Measurements from ENCODE around the gene SLC4A8.

The SLC4A8 gene

DNA sequence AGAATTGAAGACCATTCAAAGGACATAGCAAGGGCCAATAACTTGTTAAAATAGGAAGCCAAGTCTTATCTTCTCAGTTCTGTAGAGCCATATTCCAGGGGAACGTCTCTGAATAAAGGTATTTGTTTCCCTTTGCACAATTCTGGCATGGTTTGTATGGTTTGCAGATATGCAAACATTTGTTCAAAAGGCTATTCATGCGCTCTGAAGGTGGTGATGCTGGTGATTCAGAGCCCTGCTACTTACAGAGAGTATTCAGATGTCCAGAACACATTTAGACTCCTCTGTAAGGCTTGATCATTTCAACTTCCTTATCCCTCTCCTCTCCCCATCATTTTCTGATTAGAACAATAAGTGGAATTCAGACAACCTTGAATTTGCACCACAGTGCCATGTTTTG, 35.9 kb downstream of the SLC4A8 start:
- H3K4me1 ChIP-seq (ENCODE audit: insufficient read depth, low read length), result peaks cover 12% of the 10 kb centered on the region
- peaks cover 3% of the 10 kb centered on the region; the same call in 1 of the 2 replicates for H3K36me3 ChIP-seq (ENCODE audit: insufficient read depth, low read length)
- no peak overlapping the region for H3K9ac ChIP-seq (ENCODE audit: low read depth, low read length)
- no peaks in the 10 kb centered on the region for H3K9me3 ChIP-seq (ENCODE audit: control insufficient read depth, insufficient read depth, low read length)

DNA sequence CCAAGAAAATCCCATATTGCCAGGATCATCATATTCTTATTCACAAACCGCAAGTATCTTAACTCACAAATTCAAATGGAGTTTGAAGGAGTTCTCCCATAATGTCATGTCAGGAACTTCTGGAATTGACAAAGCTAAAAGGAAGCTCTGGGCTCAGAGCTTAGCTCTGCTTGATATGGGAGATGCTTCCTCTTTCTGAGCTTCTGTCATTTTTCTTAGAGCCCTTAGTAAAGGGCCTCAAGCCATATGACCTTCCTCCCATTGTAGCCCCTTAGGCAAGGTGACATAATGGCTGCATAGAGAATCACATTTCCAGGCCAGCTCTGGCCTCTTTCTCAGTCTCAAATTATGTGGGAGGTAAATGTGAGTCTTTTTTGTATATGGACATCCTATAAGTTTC, 40.9 kb downstream of the SLC4A8 start:
- no peaks in the 10 kb centered on the region for H3K4me1 ChIP-seq (ENCODE audit: insufficient read depth, low read length)
- H3K9ac ChIP-seq (ENCODE audit: low read depth, low read length), result no peak overlapping the region
- H3K9me3 ChIP-seq (ENCODE audit: control insufficient read depth, insufficient read depth, low read length), result no peaks in the 10 kb centered on the region
- peaks cover 3% of the 10 kb centered on the region for H3K36me3 ChIP-seq (ENCODE audit: insufficient read depth, low read length)

DNA sequence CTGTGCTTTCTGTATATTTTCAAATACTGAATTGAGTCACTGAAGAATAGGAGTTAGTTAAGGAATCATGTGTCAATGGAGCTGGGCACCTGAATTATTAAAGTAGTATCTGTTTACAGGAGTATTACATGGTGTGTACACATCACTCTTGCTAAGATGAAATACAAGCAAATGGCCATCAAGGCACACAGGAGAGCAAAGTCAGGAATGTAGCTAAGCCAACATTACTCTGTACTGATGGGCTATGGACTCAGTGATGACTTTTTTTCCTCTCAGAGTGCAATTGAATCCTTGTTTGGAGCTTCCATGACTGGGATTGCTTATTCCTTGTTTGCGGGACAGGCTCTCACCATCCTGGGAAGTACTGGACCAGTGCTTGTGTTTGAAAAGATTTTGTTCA, 45.5 kb downstream of the SLC4A8 start:
- Histone ChIP-seq H3K9me3 (ENCODE audit: control insufficient read depth, insufficient read depth, low read length) (no peaks in the 10 kb centered on the region), H3K4me1 (ENCODE audit: insufficient read depth, low read length) (no peaks in the 10 kb centered on the region), H3K9ac (ENCODE audit: low read depth, low read length) (no peak overlapping the region), H3K36me3 (ENCODE audit: insufficient read depth, low read length) (no peaks in the 10 kb centered on the region; the same call in 1 of the 2 replicates)

DNA sequence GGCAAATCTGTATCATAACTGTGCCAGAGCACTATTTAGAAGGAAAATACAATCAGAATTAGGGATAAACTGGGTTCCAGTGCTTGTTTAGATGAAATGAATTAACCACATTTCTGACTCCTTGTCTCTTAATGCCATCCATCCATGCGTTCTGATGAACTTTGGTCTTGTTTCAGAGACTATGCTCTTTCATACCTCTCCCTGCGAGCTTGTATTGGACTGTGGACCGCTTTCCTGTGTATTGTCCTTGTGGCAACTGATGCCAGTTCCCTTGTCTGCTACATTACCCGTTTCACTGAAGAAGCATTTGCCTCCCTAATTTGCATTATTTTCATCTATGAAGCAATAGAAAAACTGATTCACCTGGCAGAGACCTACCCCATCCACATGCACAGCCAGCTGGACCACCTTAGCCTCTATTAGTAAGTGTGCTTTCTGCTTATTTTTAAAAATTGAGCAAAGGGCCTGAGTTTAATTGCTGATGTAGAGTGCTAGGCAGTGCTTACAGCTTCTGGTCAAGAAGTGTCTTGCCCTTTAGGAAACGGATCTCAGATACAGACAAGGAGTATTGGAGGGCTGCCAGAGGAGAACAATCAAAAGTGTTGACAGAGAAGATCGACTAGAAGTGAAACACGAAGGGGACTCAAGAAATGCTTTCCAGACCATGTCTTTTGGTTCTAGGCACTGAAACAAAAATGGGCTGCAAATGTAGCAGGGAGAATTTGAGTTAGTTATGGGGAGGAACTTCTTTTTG, 46.7 kb downstream of the SLC4A8 start:
- Histone ChIP-seq H3K4me1 (ENCODE audit: insufficient read depth, low read length) (no peaks in the 10 kb centered on the region), H3K36me3 (ENCODE audit: insufficient read depth, low read length) (no peaks in the 10 kb centered on the region; the same call in 1 of the 2 replicates), H3K9me3 (ENCODE audit: control insufficient read depth, insufficient read depth, low read length) (no peaks in the 10 kb centered on the region), H3K9ac (ENCODE audit: low read depth, low read length) (no peak overlapping the region)

DNA sequence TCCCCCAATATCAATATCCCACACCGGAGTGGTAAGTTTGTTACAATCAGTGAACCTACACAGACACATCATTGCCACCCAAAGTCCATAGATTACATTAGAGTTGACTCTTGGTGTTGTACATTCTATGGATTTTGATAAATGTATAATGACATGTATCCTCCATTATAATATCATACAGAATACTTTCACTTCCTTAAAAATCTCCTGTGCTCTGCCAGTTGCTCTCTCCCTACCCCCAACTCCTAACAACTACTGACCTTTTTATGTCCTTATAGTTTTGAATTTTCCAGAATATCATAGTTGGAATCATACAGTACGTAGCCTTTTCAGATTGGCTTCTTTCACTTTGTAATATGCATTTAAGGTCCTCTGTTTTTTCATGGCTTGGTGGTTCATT, 48.4 kb downstream of the SLC4A8 start:
- Histone ChIP-seq H3K36me3 (ENCODE audit: insufficient read depth, low read length) (no peaks in the 10 kb centered on the region; the same call in 1 of the 2 replicates), H3K9me3 (ENCODE audit: control insufficient read depth, insufficient read depth, low read length) (no peaks in the 10 kb centered on the region), H3K4me1 (ENCODE audit: insufficient read depth, low read length) (no peaks in the 10 kb centered on the region), H3K9ac (ENCODE audit: low read depth, low read length) (no peak overlapping the region)

DNA sequence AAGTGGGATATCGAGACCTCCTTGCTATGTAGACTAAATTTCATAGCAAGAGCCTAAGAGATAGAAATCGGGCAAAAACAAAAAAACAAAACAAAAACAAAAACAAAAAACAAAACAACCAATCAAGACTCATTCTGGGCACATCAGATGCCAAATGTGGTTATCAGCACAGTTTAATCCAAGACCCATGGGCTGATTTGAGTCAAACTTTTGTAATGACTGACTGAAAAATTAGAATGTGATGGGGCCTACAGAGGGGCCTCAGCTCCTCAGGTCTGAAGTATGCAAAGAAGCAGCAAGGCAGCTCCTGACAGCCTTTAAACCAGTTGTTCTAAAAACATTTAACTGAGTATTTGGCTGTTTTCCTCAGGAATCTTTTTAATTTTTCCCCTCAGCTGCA, 49.3 kb downstream of the SLC4A8 start:
- H3K9ac ChIP-seq (ENCODE audit: low read depth, low read length), result no peak overlapping the region

DNA sequence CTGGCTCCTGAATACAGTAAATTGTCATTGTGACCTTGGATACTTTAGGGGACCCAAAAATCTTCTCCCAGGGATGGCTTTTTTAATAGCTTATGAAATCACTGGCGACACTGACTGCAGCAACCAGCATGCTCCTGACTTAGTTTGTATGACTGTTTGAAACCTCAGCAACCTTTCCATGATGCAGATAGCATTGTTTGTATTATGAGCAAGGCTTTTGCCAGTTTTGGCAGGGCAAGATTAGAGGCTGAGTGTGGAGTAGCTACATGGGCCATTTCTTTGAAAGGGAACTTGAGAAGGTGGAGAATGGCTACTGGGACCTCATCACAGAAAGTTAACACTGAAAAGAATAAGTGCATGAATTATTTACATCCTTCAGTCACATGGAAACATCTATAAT, 50.9 kb downstream of the SLC4A8 start:
- Histone ChIP-seq H3K9me3 (ENCODE audit: control insufficient read depth, insufficient read depth, low read length) (no peaks in the 10 kb centered on the region), H3K4me1 (ENCODE audit: insufficient read depth, low read length) (no peaks in the 10 kb centered on the region), H3K9ac (ENCODE audit: low read depth, low read length) (no peak overlapping the region), H3K36me3 (ENCODE audit: insufficient read depth, low read length) (no peaks in the 10 kb centered on the region)

More for the DNA sequence above, 49.3 kb downstream of the SLC4A8 start:
- Histone ChIP-seq H3K36me3 (ENCODE audit: insufficient read depth, low read length) (no peaks in the 10 kb centered on the region; the same call in 1 of the 2 replicates), H3K4me1 (ENCODE audit: insufficient read depth, low read length) (no peaks in the 10 kb centered on the region), H3K9me3 (ENCODE audit: control insufficient read depth, insufficient read depth, low read length) (no peaks in the 10 kb centered on the region)

DNA sequence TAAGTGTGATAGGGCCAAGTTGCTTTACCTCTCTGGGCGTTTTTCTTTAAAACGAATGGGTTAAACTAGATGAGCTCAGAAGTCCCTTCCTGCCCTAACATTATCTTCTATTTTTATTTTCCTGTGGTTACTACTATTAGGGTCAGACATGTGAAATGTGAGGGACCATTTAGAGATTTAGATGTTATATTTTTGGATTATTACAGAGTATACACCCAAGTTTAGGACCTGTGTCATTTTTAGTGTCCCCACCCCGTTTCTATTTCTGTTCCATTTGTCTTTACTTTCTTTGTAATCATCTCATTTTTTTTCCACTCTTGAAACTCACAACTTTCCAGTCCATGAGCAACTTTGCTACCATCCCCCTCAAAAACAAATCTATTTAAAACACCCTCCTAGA, 56.3 kb downstream of the SLC4A8 start:
- Histone ChIP-seq H3K36me3 (ENCODE audit: insufficient read depth, low read length) (no peaks in the 10 kb centered on the region; the same call in 1 of the 2 replicates), H3K9me3 (ENCODE audit: control insufficient read depth, insufficient read depth, low read length) (no peaks in the 10 kb centered on the region), H3K9ac (ENCODE audit: low read depth, low read length) (no peak overlapping the region), H3K4me1 (ENCODE audit: insufficient read depth, low read length) (no peaks in the 10 kb centered on the region)

DNA sequence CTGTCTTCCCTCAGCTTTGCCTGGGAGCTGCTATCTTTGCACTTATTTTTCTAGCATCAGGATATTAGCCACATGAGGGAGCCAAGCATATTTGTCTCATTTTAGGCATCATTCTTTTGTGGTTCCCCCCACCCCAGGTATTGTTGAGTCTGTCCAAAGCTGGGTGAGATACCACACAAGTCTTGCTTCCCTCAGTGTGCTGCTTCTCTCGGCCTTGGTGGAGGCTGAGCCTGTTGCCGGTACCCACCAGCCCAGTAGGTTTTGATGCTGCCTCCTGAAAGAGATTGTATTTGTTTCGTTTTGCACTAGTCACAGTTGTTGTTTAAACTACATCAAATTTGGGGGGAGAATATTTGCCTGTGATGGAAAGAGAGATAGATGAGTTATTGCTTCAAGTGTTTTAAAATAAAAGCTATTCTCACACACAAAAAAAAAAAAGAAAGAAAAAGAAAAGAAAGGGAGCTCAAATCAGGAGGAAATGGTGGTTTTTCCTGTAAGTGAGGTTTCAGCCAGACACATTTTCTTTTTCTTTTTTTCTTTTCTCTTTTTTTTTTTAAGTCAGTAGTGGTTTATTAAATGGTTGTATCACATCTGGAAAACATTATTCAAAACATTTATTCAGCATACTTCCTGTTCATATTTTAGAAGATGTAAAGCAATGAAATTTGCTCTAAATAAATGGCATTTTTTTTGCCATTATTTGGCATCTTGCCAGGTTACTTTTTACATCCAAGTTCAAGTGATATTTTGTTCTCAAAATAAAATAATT, 58.5 kb downstream of the SLC4A8 start:
- H3K9me3 ChIP-seq (ENCODE audit: control insufficient read depth, insufficient read depth, low read length), result no peaks in the 10 kb centered on the region
- H3K9ac ChIP-seq (ENCODE audit: low read depth, low read length), result no peak overlapping the region
- H3K4me1 ChIP-seq (ENCODE audit: insufficient read depth, low read length), result no peaks in the 10 kb centered on the region
- H3K36me3 ChIP-seq (ENCODE audit: insufficient read depth, low read length), result no peaks in the 10 kb centered on the region; the same call in 1 of the 2 replicates

DNA sequence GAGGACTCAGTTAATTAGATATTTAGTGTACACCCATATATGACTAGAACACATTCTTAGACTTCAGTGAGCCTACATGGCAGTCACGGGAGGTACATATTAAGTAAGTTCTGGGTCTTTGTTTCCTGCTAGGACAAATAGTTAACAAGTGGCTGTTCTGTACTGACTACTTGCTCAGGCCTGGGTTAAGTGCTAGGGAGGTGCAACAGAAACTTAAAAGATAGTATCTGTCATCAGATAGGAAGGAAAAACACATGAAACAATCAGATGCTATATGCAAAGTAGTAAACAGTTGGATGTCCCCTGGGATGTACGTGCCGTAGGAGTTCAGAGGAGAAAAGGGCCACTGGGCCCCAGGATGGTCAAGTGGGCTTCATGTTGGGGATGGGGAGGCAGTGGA, 59.5 kb downstream of the SLC4A8 start:
- Histone ChIP-seq H3K4me1 (ENCODE audit: insufficient read depth, low read length) (no peaks in the 10 kb centered on the region), H3K9me3 (ENCODE audit: control insufficient read depth, insufficient read depth, low read length) (no peaks in the 10 kb centered on the region), H3K36me3 (ENCODE audit: insufficient read depth, low read length) (no peaks in the 10 kb centered on the region; the same call in 1 of the 2 replicates), H3K9ac (ENCODE audit: low read depth, low read length) (no peak overlapping the region)

DNA sequence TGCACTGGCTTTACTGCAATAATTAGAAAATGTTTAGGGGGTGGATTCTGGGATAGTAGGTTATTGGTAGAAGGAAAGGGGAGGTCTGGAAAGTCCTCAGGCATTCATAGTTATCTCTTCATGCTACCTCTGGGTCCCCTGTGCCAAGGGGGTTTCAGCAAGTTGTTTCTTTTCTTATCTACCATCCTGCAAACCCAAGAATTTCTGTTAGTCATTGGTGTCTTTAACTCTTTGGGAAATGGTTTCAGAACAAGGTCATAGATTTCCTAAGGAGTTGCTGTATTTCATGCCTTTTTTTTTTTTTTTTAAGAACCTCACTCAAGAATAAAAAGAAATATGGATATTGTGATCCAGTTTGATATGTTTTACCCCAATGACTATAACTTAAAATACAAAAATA, 63.6 kb downstream of the SLC4A8 start:
- H3K4me1 ChIP-seq (ENCODE audit: insufficient read depth, low read length), result no peaks in the 10 kb centered on the region
- no peaks in the 10 kb centered on the region for H3K9me3 ChIP-seq (ENCODE audit: control insufficient read depth, insufficient read depth, low read length)
- H3K36me3 ChIP-seq (ENCODE audit: insufficient read depth, low read length), result peaks cover 3% of the 10 kb centered on the region; the same call in 1 of the 2 replicates
- no peak overlapping the region for H3K9ac ChIP-seq (ENCODE audit: low read depth, low read length)

DNA sequence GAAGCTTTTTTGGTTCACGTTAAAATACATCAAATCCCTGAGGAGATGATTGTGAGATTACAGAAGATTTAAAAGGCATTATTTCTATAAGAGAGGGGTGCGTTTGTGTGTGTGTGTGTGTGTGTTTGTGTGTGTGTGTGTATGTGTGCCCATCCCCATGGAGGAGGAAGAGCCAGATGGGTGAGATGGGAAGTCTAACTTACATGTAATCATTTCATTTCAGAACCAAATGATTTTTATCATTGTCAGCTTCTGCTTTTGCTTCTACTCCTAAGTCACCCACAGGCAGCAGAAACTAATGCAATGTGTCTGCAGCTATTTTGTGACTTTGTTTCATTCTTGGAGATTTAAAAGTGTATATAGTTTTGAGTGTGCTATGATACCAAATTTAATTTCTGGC, 68.7 kb downstream of the SLC4A8 start:
- H3K9me3 ChIP-seq (ENCODE audit: control insufficient read depth, insufficient read depth, low read length), result no peaks in the 10 kb centered on the region
- H3K9ac ChIP-seq (ENCODE audit: low read depth, low read length), result no peak overlapping the region
- no peaks in the 10 kb centered on the region for H3K4me1 ChIP-seq (ENCODE audit: insufficient read depth, low read length)
- peaks cover 3% of the 10 kb centered on the region; the same call in 1 of the 2 replicates for H3K36me3 ChIP-seq (ENCODE audit: insufficient read depth, low read length)

DNA sequence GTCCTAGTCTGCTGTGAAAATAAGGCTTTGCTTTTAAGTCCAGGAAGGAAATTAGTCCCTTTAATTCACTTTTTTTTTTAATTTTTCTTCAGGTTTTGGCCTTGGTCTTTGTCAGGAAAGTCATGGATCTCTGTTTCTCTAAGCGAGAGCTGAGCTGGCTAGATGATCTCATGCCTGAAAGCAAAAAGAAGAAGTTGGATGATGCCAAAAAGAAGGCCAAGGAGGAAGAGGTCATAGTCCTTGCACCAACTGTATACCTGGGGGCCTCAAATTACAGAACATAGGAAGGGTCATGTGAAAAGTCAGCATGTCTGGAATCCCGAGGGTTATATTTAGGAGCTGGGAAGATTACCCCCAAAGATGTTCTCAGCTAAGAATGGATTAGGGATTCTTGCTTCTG, 72.3 kb downstream of the SLC4A8 start:
- Histone ChIP-seq H3K4me1 (ENCODE audit: insufficient read depth, low read length) (no peaks in the 10 kb centered on the region), H3K36me3 (ENCODE audit: insufficient read depth, low read length) (no peaks in the 10 kb centered on the region), H3K9ac (ENCODE audit: low read depth, low read length) (no peak overlapping the region), H3K9me3 (ENCODE audit: control insufficient read depth, insufficient read depth, low read length) (no peaks in the 10 kb centered on the region)

DNA sequence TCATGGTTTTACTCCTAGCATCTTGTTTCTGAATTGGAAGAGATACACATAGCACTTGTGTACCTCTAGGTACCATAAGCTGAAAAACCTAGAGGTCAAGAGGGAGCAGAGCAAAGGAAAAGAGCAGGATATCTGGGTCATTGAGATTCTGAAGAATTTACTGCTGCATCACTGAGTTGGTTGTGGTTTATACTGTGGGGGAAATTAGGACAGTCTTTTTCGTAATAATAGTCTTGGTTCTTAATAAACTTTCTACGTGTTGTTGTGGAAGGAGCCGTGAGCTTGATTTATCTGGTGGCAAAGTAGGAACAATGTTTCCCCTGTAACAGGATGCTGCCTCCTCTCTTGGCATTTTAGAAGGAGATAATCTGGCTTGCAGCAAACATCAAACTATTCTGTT, 80.2 kb downstream of the SLC4A8 start:
- no peaks in the 10 kb centered on the region for H3K9me3 ChIP-seq (ENCODE audit: control insufficient read depth, insufficient read depth, low read length)
- no peak overlapping the region for H3K9ac ChIP-seq (ENCODE audit: low read depth, low read length)
- H3K36me3 ChIP-seq (ENCODE audit: insufficient read depth, low read length), result no peaks in the 10 kb centered on the region
- H3K4me1 ChIP-seq (ENCODE audit: insufficient read depth, low read length), result no peaks in the 10 kb centered on the region
